Stimulated activated CD4-positive, alpha-beta T cell treated with anti-CD3 and anti-CD28 coated beads, Interleukin-12 subunit alpha, Interleukin-12 subunit beta, amount 100 ng/mL, for 24 hours (primary cell): ENCODE data around the gene TICAM2.

Experiments
- DNase-seq, 2 experiments: peaks; one replicate each; pipeline ENCODE4 v3.0.0-alpha.2; 2020; ENCODE audit warnings: low read depth in 2 of 2

TICAM2 gene

DNA sequence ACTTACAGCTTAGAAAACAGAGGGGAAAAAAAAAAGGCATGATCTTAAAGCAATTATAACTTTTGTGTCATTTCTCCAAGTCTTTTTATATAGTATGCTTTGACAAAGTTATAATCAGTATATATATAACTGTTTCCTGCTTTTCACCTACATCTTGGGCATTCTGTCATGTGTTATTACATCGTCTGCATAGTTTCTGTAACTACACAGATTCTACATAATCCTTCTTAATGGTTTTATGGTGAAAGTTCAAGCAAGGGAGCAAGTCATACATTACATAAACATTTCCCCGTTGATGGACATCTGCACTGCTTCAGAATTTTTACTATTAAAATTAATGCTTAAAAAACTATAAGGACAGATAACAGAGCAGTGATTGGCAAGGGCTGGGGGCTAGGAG is 69.8 kb downstream of the TICAM2 start:
- DNase-seq, result no peak

DNA sequence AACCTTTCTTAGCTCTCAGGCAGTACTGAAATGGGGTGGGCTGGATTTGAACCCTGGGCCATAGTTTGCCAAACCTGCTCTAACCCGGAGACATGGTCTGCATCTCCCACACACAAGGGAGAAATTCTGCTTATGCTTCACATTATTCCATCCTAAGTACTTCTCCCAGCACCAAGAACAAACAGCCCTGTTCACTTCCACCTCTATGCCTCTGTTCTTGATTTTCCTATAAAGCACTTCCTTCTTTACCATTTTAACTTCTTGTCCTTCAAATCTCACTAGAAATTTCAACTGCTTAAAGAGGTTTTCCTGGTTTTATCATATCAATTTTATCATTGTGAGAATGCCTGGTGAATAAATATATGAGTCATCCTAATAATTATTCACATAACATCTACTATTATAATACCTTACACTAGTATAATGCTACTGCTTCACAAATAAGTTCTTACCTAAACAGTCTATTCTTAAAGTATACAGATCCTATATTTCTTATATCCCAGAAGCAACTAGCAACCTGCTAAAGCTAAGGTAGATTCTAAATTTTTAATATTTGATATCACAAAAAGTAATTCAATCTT is 70.4 kb downstream of the TICAM2 start:
- DNase-seq, result no peak

DNA sequence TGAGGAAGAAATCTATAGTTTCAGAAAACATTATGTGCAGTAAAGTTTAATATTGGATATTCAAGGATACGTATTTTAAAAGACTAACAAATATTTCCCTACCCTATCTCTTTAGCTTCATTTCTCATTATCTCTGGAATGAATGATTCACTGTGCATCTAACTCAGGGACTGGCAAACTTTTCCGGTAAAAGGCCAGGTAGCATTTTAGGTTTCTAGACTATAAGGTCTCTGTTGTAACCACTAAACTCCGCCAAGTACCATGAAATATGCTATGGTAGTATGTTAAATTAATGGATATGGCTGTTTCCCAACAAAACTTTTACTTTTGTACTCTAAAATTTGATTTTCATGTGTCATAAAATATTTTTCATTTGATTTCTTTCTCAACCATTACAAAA is 70.9 kb downstream of the TICAM2 start:
- DNase-seq, result no peak

DNA sequence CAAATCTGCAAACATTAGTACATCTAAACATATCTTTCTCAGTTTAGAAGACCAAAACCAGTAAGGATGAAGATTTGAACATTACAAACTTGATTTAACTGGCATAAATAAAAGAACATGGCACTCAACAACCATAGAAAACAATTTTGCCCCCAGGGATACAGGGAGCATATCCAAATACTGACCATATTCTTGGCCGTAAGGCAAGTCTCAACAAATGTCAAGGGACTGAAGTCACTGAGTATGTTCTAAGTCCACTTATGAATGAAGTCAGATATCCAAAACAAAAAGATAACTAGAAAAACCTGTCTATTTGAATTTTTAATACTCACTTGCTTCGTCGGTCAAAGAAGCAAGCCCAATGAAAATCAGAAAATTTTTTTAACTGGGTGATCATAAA is 71.9 kb downstream of the TICAM2 start:
- no peak for DNase-seq
